Progenitor cell of endocrine pancreas (in vitro differentiated cells): ENCODE measurements around the gene APOBEC3H. TPM values are rescaled to one million over a fixed set of nuclear protein-coding genes. Genes with fewer than 3 reads are reported as not detected.

ENCODE experiments used
- DNase-seq: peaks from one replicate; pipeline ENCODE4 v3.0.0; 2021; ENCODE audit warnings: low spot score; ENCODE audit not compliant: unreplicated experiment
- H3K27ac Mint-ChIP-seq: 2 replicates; pipeline ENCODE4 v1.8.0; 2021; ENCODE audit warnings: mild to moderate bottlenecking, moderate library complexity, mixed read lengths
- H3K27me3 Mint-ChIP-seq: 2 replicates; pipeline ENCODE4 v1.8.0; 2021; ENCODE audit warnings: mixed read lengths
- H3K36me3 Mint-ChIP-seq: 2 replicates; pipeline ENCODE4 v1.8.0; 2022; ENCODE audit warnings: mixed read lengths; ENCODE audit not compliant: insufficient read depth
- H3K4me1 Mint-ChIP-seq: 2 replicates; pipeline ENCODE4 v1.8.0; 2021; ENCODE audit warnings: low read depth, mixed read lengths
- H3K4me3 Mint-ChIP-seq: 2 replicates; pipeline ENCODE4 v1.8.0; 2021; ENCODE audit warnings: low read depth, mild to moderate bottlenecking, moderate library complexity, mixed read lengths
- H3K9me3 Mint-ChIP-seq: 2 replicates; pipeline ENCODE4 v1.8.0; 2021; ENCODE audit warnings: low read depth, mixed read lengths
- CTCF ChIP-seq: fragments of 200-600 bp; sonication (generic); IDR thresholded peaks from one replicate; pipeline ENCODE4 v1.5.0; 2021; ENCODE audit warnings: antibody characterized with exemption, mild to moderate bottlenecking; ENCODE audit not compliant: unreplicated experiment
- total RNA-seq: library from RNA; stranded (reverse); gene quantifications from 2 replicates; pipeline ENCODE4 v1.2.1, GENCODE V29; 2021

APOBEC3H gene
- total RNA-seq, 1 donor from 2014 or later, result not detected

- H3K27ac Mint-ChIP-seq, result no peak overlapping the region
- no peak for DNase-seq
- H3K4me3 Mint-ChIP-seq, result no peak overlapping the region
- no peaks in the 10 kb centered on the region for H3K9me3 Mint-ChIP-seq
- peaks cover 10% of the 10 kb centered on the region for H3K27me3 Mint-ChIP-seq
- no peaks in the 10 kb centered on the region for H3K36me3 Mint-ChIP-seq
- TF ChIP-seq CTCF, result no peak
- peaks cover 6% of the 10 kb centered on the region for H3K4me1 Mint-ChIP-seq
Measured at GRCh38 chr22:39089928-39090327, 7.1 kb upstream of the APOBEC3H start.

GRCh38 chr22:39090426-39091064, 6.5 kb upstream of the APOBEC3H start:
- no peak for DNase-seq
- H3K9me3 Mint-ChIP-seq, result no peaks in the 10 kb centered on the region
- no peak overlapping the region for H3K4me3 Mint-ChIP-seq
- H3K27ac Mint-ChIP-seq, result no peak overlapping the region
- peaks cover 10% of the 10 kb centered on the region for H3K27me3 Mint-ChIP-seq
- H3K36me3 Mint-ChIP-seq, result no peaks in the 10 kb centered on the region
- peaks cover 6% of the 10 kb centered on the region for H3K4me1 Mint-ChIP-seq
- TF ChIP-seq CTCF, result no peak

GRCh38 chr22:39091126-39092081, 5.6 kb upstream of the APOBEC3H start:
- Mint-ChIP-seq H3K36me3 (no peaks in the 10 kb centered on the region), H3K4me1 (peaks cover 6% of the 10 kb centered on the region), H3K27ac (no peak overlapping the region), H3K27me3 (peaks cover 7% of the 10 kb centered on the region), H3K9me3 (no peaks in the 10 kb centered on the region), H3K4me3 (no peak overlapping the region)
- DNase-seq, result no peak
- TF ChIP-seq CTCF, result no peak

GRCh38 chr22:39092111-39092862, 4.8 kb upstream of the APOBEC3H start:
- Mint-ChIP-seq H3K4me1 (peaks cover 6% of the 10 kb centered on the region), H3K4me3 (no peak overlapping the region), H3K27ac (no peak overlapping the region), H3K9me3 (no peaks in the 10 kb centered on the region), H3K27me3 (peaks cover 7% of the 10 kb centered on the region), H3K36me3 (no peaks in the 10 kb centered on the region)
- TF ChIP-seq CTCF, result no peak
- DNase-seq, result no peak
